DOHH2 (cell line): ENCODE results near the gene COX14.

ENCODE experiments used
- EZH2phosphoT487 ChIP-seq: fragments of 200-600 bp; sonication (generic); IDR thresholded peaks from 2 replicates; pipeline ENCODE4 v1.6.1; 2017; ENCODE audit warnings: borderline replicate concordance, mild to moderate bottlenecking, antibody characterized with exemption, low read length, moderate library complexity, mixed read lengths
- TF ChIP-seq, protein P1 (sequence below): fragments of 200-600 bp; sonication (generic); IDR thresholded peaks from one replicate; pipeline ENCODE4 v1.5.1; 2014; ENCODE audit warnings: antibody characterized with exemption, mild to moderate bottlenecking, low read depth, low read length; ENCODE audit not compliant: poor library complexity, severe bottlenecking

- TF ChIP-seq, protein P1, sequence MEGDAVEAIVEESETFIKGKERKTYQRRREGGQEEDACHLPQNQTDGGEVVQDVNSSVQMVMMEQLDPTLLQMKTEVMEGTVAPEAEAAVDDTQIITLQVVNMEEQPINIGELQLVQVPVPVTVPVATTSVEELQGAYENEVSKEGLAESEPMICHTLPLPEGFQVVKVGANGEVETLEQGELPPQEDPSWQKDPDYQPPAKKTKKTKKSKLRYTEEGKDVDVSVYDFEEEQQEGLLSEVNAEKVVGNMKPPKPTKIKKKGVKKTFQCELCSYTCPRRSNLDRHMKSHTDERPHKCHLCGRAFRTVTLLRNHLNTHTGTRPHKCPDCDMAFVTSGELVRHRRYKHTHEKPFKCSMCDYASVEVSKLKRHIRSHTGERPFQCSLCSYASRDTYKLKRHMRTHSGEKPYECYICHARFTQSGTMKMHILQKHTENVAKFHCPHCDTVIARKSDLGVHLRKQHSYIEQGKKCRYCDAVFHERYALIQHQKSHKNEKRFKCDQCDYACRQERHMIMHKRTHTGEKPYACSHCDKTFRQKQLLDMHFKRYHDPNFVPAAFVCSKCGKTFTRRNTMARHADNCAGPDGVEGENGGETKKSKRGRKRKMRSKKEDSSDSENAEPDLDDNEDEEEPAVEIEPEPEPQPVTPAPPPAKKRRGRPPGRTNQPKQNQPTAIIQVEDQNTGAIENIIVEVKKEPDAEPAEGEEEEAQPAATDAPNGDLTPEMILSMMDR: no peak
- no peak for TF ChIP-seq EZH2phosphoT487
These were observed 4.4 kb upstream of the COX14 start for GRCh38 chr12:50107416-50108268.
